Daoy (cell line): ENCODE data around the gene ACADS. TPM values are rescaled to one million over a fixed set of nuclear protein-coding genes. Genes with fewer than 3 reads are reported as not detected.

ENCODE experiments used
- DNase-seq: peaks from one replicate; pipeline ENCODE4 v3.0.0-alpha.2; 2015; ENCODE audit warnings: low read depth
- total RNA-seq: library from RNA; depleted of rRNA; stranded (reverse); fragments of >200 nt; shearing (Covaris generic); gene quantifications from 2 replicates; pipeline ENCODE4 v1.2.3, GENCODE V29; 2014

ACADS gene
- total RNA-seq, 1 experiment from 2014 or later, result 10.9 TPM

DNA sequence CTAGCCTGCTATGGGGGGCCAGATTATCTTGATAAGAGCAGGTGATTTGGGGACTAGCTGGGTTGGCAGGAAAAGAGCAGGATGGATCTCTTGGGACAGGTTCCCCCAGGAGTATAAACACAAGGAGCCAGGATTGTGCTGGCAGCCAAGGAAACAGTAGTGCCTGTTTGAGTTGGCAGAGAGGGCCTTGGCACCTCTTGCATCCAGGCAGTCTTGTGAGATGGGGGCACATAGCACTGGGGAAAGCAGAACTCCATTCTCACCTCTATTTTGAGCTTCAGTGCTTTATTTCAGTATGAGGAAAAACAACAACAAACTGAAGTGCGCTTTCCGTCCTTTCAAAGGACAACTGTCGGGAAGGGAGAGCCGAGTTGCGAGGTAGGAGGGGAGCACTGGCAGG is 24.7 kb upstream of the ACADS start:
- DNase-seq, result no peak

DNA sequence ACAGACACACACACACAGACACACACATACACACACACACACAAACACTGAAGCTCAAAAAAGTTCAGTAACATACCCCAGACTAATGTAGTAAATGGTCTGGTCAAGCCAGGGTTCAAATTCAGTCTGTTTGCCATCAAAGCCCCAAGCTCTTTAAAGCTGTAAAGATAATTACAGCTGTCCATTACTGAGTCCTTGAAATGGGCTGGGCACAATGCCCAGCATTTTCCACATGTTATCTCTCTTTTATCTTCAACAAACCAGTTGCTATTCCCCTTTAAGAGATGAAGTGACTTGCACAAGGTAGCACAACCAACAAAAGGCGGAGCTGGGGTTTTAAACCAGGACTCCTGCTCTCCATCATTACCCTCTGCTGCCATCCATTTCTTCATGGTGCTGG is 23.0 kb upstream of the ACADS start:
- DNase-seq, result no peak

DNA sequence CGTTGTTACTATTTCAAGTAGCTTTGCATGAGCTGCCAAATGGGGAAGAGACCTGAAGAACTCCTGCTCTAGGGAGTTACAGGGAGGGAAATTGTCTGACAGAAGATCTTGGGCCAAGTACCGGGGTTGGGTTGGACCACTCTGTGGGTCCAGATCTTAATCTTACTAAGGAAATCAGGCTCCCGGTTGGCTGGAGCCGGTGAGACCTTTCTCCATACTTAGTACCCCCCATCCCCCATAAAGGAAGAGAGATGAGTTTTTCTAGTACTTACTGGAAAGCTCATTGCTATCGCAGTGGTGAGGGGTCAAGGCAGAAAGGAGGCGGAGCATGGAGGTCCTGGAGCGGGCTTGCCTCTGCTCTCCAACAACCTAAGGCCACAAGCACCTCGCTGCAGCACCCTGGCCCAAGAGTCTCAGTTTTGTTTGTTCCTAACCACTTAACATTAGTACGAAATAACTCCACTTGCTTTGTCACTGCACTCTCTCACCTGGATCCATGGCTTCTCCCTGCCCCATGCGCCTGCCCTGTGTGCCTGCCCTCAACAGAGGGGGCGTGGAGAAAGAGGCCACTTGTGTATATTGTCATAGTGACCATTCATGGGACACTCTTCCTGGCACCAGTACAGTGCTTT is 22.2 kb upstream of the ACADS start:
- no peak for DNase-seq

DNA sequence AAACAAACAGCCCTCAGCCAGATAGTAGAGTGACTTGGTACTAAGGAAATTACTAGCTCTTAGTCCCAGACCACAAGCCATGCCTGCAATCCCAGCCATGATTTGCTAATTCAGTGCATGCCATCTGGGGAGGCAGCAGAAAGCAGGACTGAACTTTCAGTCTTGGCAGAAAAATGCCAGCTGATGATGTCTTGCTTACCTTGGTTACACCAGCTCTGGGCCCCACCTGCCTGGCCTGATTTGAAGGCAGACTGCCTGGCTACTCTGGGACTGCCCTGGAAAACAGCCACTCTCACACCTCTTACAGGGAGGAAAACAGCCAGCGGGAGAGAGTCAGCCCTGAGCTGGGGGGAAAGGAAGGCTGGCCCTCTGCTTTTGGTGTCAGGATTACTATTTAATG is 20.0 kb upstream of the ACADS start:
- DNase-seq, result no peak

DNA sequence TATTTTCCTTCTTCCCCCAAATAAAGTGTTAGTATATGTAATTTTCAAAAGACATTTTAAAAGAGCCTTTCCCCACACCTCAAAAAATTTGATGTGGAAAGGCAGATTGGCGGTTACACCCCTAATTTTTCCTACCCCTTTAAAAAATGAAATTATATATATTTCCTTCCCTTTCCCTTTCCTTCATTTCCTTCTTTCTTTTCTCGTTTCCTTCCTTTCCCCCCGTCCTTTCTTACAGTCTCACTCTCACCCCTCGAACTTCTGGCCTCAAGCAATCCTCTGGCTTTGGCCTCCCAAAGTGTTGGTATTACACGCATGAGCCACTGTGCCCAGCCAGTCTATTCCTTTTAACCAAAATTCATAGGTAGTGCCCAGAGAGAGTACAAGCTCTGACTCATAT is 19.6 kb upstream of the ACADS start:
- no peak for DNase-seq

DNA sequence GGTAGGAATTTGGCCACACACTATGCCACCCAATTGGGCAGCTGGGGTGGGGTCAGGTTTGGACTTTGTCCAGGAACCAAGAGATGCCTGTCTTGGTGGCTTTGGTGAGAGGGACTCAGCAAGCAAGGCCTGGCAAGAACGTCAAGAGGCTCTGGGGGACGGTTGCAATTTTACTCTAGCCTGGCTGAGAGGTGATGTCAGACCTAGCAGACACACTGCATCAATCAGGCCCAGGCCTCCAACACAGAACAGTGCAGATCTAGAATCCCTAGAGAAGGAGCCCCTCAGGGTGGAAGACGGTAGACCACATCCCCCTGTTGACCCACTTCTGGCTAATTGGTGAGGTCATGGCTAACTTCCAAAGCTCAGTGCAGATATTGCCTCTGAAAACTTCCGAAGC is 17.0 kb upstream of the ACADS start:
- DNase-seq, result no peak

DNA sequence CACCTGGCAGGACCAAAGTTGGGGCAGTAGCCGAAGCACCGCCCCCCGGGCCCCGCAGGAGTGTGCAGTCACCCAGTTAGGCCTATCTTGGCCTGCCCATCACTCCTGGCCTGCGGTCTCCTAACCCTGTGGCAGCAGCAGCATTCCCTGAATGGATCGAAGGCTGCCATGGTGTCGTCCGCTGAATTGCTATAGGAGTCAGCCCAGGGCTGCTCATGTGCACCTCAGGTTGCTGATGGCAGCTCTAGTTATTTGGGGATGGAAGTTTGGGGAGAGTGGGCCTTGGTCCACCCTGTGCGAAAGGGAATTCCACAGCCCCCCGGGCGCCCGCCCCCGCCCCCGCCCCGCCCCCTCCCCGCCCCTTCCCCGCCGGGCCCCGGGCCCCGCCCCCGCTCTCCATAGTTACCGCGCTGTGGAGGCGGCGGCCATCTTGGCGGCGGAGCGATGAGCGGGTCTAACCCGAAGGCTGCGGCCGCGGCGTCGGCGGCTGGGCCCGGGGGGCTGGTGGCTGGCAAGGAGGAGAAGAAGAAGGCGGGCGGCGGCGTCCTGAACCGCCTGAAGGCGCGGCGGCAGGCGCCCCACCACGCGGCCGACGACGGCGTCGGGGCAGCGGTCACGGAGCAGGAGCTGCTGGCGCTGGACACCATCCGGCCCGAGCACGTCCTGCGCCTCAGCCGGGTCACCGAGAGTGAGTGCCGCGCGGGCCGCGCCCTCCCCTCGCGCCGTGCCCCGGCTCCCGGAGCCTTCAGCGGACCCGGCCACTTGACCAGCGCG is 15.4 kb upstream of the ACADS start, which contains the start of gene UNC119B:
Gene UNC119B, plus strand, starts transcription at position 428 of the 774 bp plus-strand sequence. Its CDS starts 17 bp downstream, at position 445.
- DNase-seq, result peak; percentile 74

DNA sequence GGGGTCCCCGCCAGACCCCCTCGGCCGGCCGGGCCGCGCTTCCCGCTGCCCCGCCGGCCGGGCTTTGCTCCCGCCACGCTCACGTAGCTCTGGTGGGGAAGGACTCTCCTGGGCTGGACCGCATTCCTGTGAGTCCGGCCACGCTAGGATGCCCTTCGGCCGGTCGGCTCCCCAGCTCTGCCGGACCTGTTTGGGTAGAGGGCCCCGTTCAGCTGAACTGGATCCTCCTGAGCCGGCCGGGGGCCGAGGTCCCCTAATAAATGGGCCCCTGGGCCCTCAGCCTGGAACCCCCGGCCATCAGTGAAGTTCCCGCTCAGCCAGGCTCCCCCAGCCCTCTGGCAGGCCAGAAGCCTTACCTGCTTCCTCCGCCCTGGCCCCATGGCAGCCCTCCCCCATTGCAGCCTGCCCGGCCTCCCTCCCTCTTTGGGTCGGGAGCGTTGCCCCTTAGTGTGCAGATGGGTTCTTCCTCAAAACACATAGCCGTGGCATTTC is 14.8 kb upstream of the ACADS start:
- no peak for DNase-seq

DNA sequence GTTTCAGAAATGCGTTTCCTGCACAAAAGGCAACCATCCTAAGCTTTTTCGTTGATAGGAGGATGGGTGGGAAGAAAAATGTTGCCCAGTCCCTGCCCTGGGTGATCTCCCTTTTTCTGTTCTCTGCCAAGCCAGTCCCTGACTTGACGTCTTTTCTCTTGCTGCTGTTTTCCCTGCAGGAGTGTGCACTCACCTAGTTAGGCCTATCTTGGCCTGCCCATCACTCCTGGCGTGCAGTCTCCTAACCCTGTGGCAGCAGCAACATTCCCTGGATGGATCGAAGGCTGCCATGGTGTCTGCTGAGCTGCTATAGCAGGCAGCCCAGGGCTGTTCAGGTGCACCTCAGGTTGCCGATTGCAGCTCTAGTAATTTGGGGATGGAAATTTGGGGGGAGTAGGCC is 14.2 kb upstream of the ACADS start:
- DNase-seq, result no peak

DNA sequence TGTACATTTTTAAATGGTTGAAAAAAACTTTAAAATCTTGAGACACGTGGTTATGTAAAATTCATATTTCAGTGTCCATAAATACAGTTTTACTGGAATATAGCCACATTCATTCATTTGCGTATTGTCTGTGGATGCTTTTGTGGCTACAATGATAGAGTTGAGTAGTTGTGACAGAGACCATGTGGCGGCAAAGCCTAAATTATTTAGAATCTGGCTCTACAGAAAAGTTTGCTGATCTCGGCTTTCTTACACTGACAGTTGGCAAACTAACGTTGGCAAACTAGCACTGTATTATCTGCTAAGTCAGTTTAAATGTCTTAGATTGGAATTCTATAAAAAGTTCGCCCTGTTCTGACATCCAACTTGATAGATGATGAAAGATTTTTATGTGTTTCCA is 13.0 kb upstream of the ACADS start:
- DNase-seq, result no peak

DNA sequence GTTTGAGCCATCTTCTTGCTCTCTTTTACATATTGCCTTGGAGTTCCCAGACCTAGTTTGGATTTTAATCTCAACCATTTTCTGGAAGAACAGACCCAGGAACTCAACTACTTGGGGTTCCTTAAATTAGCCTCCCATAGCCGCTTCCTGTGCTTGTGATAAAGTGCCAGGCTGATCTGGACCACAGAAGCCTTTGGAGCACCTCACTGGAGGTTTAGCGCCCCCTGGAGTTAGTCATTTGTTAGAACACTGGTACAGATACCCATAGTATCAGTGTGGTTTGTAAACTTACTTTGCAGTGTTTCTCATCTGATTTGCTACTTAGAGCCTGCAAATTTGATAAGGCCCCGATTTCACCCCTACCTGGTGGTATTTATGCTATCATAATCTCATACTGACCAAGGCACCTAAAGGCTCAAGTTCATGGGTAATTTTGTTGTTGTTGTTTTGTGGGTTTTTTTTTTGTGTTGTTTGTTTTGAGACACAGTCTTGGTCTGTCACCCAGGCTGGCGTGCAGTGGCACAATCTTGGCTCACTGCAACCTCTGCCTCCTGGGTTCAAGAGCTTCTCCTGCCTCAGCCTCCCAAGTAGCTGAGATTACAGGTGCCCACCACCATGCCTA is 11.7 kb upstream of the ACADS start:
- DNase-seq, result peak; percentile 73

DNA sequence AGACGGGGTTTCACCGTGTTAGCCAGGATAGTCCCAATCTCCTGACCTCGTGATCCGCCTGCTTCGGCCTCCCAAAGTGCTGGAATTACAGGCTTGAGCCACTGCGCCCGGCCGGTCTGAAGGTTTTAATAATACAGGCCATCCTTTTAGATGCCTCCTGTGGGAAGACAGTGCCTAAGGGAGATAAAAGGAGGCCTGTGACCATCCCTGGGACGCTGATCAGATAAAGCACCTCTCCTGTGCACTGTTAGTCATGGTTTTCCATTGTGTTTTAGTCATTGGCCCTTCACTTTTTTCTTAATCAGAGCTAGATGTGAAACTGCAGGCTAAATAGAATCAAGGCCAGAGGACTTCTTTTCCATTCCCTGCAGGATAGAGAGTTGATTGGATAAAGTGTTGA is 7.6 kb upstream of the ACADS start:
- DNase-seq, result no peak

DNA sequence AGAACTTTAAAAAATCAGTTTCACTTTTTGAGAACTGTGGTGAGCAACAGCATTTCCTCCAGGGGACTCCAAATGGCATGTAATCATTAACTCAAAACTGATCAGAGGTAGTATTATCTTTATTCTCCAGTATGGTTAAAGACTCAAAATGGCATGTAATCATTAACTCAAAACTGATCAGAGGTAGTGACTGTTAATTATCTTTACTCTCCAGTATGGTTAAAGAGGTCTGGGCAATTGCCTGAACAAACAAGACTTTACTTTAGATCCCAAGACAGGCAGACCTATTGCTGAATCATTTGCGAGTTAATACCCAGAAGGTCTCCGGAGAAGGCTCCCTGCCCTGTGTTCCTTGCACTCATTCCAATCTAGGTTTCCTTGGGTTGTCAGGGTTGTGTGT is 6.6 kb upstream of the ACADS start:
- DNase-seq, result no peak

DNA sequence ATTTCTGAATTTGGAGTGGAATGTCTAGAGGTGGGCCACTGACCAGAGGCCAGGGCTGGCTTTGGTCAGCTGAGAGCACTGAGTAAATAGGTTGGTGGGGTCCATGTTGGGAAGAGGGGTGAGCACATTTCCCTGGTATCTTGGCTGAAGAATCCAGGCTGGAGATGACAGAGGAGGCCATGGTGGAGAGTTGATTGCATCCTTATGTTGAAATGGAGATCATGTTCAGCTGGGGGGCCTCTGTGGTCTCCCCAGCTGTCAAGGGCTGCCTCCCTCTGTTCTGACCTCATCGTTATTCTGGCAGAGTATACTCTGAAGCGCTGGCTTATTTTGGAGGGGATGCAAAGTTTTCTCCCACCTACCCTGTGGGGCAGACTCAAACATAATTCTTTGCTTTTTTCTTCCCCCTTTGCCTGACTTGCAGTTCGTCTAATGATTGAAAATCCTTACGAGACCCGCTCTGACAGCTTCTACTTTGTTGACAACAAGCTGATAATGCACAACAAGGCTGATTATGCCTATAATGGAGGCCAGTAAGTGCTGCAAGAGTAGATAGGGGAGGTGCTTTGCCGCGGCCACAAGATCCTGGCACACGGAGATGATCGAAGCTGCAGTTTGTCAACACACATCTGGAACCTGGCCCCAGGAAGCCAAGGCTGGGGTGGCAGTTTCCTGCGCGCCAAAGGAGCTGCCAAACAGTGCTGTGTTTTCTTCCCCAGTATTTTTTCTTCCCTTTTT is 6.0 kb upstream of the ACADS start:
- no peak for DNase-seq

DNA sequence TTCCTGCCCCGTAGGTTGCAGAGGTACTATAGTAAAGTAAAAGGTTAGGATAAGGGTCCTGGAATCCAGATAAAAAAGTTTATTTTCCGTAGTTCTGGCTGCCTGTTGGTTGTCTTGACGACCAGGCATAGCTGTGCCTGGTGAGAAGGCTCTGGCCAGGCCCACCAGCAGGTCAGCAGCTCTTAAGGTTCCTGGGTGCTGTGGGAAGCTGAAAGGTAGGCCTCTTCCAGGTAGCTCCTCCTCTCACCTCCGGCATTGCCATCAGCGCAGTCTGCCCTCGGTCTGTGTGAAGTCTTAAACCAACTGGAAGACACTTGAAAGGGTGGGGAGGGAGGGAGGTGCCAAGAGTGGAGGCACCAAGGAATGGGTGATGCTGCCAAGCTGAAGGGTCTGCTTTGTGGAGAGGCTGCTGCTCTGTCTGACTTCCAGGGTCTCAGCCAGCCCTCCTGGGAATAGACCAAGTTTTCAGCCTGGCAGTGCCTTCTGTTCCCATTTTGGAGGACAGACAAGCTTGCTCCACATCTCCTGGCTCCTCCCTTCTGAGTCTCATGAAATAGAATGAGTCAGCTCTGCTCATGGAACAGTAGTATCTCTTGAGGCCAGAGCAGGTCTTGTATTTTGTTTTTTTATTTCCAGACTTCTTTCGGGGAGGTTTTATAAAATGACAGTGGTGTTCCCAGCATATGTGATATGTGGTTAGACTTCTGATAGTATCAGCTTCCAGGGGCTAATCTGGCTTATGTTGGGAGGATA is 5.2 kb upstream of the ACADS start:
- no peak for DNase-seq

DNA sequence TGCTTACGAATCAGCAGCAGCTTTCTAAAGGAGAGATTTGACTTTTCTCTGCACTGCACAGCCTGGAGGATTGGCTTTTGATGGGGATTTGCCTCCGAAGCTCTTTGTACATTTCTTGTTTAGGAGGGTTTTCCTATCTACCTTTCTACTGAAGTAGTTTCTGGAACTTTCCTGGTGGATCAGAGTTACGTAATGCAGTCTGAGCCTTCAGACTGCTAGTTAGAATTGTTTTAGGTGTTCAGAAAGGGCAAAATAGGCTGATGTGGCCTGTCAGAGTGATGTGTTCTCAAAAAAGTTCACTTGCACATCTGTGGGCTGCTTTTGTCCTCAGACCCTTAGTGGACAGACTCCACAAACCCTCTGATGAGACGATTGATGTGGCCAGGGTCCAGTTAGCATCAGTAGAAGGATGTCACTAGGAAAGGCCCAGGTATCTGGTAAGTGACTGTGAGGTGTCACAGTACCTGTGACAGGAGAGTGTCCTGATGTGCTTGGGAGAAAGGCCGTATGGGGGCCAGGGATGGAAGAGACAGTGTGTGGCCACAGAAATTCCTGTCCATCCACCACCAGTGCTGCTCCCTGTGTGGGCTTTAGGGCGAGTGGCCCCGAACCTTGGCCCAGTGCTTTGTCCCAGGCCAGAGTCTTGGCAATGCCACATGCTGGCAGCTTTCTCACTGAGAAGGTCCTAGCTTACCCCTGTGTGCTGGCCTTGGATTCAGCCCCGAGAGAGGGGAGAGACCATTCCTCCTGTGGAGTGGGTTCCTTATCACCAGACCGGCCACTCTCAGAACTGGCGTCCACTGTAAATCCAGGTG is 4.4 kb upstream of the ACADS start:
- DNase-seq, result no peak

DNA sequence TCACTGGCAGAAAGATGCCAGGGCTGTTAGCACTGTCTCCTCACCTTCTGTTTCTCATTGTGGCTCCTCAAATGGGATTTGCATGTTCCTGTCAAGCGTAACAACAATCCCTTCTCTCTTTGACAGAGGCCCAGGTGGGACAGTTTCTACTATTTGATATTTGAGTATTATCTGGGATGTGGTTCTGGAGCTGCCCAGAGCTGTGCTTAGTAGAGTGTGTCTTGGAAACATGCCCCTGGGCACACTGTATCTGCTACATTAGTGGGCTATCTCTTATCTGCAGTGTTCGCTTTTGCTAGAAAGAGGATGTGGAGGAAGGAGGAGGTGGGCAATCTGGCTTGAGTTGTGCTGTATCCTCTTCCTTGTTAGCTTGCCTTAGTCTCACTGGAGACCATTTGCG is 3.8 kb upstream of the ACADS start:
- DNase-seq, result no peak

DNA sequence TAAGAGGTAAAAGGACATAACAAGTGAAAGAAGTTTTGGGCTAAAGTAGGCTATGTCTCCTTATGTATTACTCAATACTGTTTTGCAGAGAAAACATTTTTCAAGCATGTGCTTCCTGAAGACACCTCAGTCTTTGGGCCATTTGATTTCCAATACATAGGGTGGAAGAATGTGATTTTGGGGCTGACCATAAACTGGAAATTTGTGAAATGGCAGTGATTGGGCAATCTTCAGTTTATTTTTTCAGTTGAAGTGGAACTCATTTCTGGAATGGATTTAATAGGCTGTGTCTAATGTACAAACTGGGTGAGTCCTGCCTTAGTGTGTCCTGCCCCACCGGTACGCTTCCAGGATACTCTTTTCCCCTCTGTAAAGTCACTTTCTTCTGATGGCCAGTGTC is 2.8 kb upstream of the ACADS start:
- DNase-seq, result no peak

DNA sequence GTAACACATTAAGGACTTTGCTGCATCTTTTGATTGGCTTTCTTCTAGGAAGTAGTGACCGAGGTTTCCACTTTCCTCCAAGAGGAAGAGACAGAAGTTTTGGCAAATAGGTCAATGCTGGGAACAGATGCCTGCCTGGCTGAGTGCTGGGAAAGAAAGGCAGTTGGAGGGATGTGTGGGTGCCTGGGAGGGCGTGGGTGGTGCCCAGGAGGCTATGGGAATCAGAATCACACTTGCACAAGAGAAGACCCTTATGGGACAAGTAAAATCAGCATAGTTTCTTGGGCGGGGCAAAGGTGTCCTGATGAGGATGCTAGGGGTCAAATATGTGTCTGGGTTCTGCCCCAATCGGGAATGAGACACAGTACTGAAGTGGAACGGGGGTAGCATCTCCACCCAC is 906 bp upstream of the ACADS start:
- DNase-seq, result no peak

DNA sequence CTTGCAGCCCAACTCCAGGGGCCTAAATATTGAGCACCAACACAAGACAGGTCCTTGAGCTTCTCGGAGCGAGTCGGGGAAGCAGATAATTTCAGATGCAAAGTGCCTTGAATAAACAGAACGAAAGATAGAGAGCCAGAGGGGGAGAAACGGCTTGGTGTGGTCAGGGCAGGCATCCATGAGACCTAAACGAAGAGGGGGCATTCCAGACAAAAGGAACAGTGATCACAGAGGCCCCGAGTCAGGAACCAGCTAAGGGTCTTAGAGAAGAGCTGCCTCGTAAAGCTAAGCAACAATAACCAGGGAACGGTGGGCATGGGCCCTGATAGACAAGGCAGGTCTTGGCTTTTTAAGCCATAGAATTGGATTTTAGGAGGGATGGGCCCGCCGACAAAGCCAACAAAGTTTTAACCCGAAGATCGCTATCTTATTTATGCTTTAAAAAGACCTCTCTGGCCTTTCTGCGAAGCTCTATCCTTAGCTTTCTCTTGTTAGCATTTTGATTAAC is 421 bp upstream of the ACADS start:
- no peak for DNase-seq

DNA sequence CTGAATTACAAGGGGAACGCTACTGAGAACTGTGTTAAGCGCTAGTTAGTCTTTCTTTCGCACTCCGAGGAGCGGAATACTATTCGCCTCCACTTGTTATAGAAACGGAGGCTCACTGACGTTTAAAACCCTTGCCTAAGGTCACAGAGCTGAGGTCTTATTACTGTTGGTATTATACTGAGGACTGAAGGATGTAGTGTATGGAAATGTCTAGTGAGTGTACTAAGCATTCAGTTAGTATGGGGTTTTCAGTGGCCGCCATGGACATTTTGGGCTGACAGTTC is 826 bp downstream of the ACADS start:
- no peak for DNase-seq
